HCT116 (cell line): Measurements from ENCODE around the gene AUTS2. TPM values are rescaled to one million over a fixed set of nuclear protein-coding genes. Genes with fewer than 3 reads are reported as not detected.

Source experiments
- ATAC-seq: fragments of 200-7000 bp; cut with Tn5 transposase; 2 replicates; pipeline ENCODE4 v1.9.1; 2020; ENCODE audit warnings: mild to moderate bottlenecking, moderate library complexity
- BruUV-seq: library from RNA; stranded (reverse); fragments of 400-500 nt; replicated peaks from 2 replicates; lab custom pipeline; 2021; lab: Mats Ljungman, UMichigan
- CTCF ChIA-PET: fragments of 300-600 bp; sonication (Branson Sonifier 250); formaldehyde crosslinking; loops from one replicate; lab custom pipeline; 2021; ENCODE audit warnings: antibody characterized with exemption; lab: Charles Lee
- POLR2A ChIA-PET: fragments of 300-600, 350-600 bp; sonication (Branson Sonifier 250); formaldehyde crosslinking; loops from one replicate; lab custom pipeline; 2021; ENCODE audit warnings: antibody characterized with exemption; lab: Charles Lee
- RAD21 ChIA-PET, 2 experiments: fragments of 300-600 bp; sonication (Branson Sonifier 250); formaldehyde crosslinking; loops; one replicate each; lab custom pipeline; 2023; ENCODE audit warnings: low total read pairs in 2 of 2; ENCODE audit not compliant: uncharacterized antibody in 2 of 2, unreplicated experiment in 2 of 2, low non-redundant PET in 1 of 2; lab: Charles Lee
- DNase-seq: peaks from one replicate; pipeline ENCODE4 v3.0.0-alpha.2; 2010; ENCODE audit warnings: low read depth, low spot score
- H2AFZ ChIP-seq: fragments of 200-600 bp; shearing (Covaris generic), sonication (generic); 2 replicates; pipeline ENCODE4 v1.6.1; 2017; ENCODE audit warnings: low read depth, mixed run types, mixed read lengths, antibody characterized with exemption, low read length; ENCODE audit not compliant: poor library complexity, severe bottlenecking
- H3K27ac ChIP-seq: 2 replicates; pipeline ENCODE4 v1.5.1; 2012; ENCODE audit warnings: low read depth, low read length
- H3K27me3 ChIP-seq: fragments of 200-600 bp; sonication (generic); 2 replicates; pipeline ENCODE4 v1.6.1; 2016; ENCODE audit warnings: mixed run types, low read length, mixed read lengths; ENCODE audit not compliant: insufficient read depth
- H3K36me3 ChIP-seq, 2 experiments: fragments of 200-500 bp in 1 of 2; fragments of 200-600 bp in 1 of 2; sonication (Bioruptor generic) in 1 of 2; sonication (generic) in 1 of 2; 2 replicates each; pipeline versions ENCODE4 v1.5.1 to v1.6.1; 2014 to 2016; ENCODE audit warnings: low read length in 2 of 2, inconsistent platforms in 1 of 2, mixed read lengths in 1 of 2, mixed run types in 1 of 2; ENCODE audit not compliant: insufficient read depth in 2 of 2, control insufficient read depth in 1 of 2
- H3K4me1 ChIP-seq, 2 experiments: fragments of 200-600 bp in 1 of 2; sonication (generic) in 1 of 2; 2 replicates each; pipeline versions ENCODE4 v1.5.1 to v1.6.1; 2012 to 2017; ENCODE audit warnings: low read length in 2 of 2, inconsistent platforms in 1 of 2, mild to moderate bottlenecking in 1 of 2, mixed read lengths in 1 of 2, mixed run types in 1 of 2, moderate library complexity in 1 of 2; ENCODE audit not compliant: insufficient read depth in 2 of 2, control insufficient read depth in 1 of 2
- H3K4me2 ChIP-seq: fragments of 200-600 bp; sonication (generic); 2 replicates; pipeline ENCODE4 v1.6.1; 2017; ENCODE audit warnings: mixed run types, low read length, mixed read lengths
- H3K4me3 ChIP-seq, 2 experiments: fragments of 200-600 bp in 1 of 2; sonication (generic) in 1 of 2; replicated peaks in 1 of 2; 2 replicates each; pipeline ENCODE4 v1.5.1; 2011 to 2016; ENCODE audit warnings: low read length in 2 of 2, control low read depth in 1 of 2, low read depth in 1 of 2, mild to moderate bottlenecking in 1 of 2, mixed read lengths in 1 of 2, mixed run types in 1 of 2
- H3K79me2 ChIP-seq: fragments of 200-600 bp; sonication (generic); 2 replicates; pipeline ENCODE4 v1.6.1; 2017; ENCODE audit warnings: mild to moderate bottlenecking, mixed run types, low read length, moderate library complexity, mixed read lengths; ENCODE audit not compliant: insufficient read depth
- H3K9ac ChIP-seq: fragments of 200-600 bp; sonication (generic); 2 replicates; pipeline ENCODE4 v1.6.1; 2016; ENCODE audit warnings: low read length, mixed read lengths
- H3K9me2 ChIP-seq: fragments of 200-600 bp; sonication (generic), shearing (Covaris generic); 2 replicates; pipeline ENCODE4 v1.6.1; 2017; ENCODE audit warnings: mixed run types, mild to moderate bottlenecking, moderate library complexity; ENCODE audit not compliant: insufficient read depth
- H3K9me3 ChIP-seq, 2 experiments: fragments of 200-500 bp in 1 of 2; fragments of 200-600 bp in 1 of 2; sonication (Bioruptor generic) in 1 of 2; sonication (generic) in 1 of 2; 2 replicates each; pipeline ENCODE4 v1.6.1; 2014 to 2017; ENCODE audit warnings: low read length in 2 of 2, mixed read lengths in 2 of 2, inconsistent platforms in 1 of 2, low read depth in 1 of 2, mild to moderate bottlenecking in 1 of 2, mixed run types in 1 of 2, moderate library complexity in 1 of 2; ENCODE audit not compliant: control insufficient read depth in 1 of 2, insufficient read depth in 1 of 2
- H4K20me1 ChIP-seq: fragments of 200-600 bp; sonication (generic), shearing (Covaris generic); 2 replicates; pipeline ENCODE4 v1.6.1; 2017; ENCODE audit warnings: mixed run types, mild to moderate bottlenecking, moderate library complexity; ENCODE audit not compliant: insufficient read depth
- CBX3 ChIP-seq: IDR thresholded peaks from 2 replicates; pipeline ENCODE4 v1.6.1; 2012; ENCODE audit warnings: low read depth
- CEBPB ChIP-seq: IDR thresholded peaks from 2 replicates; pipeline ENCODE4 v1.6.1; 2012; ENCODE audit warnings: low read depth
- CTCF ChIP-seq, 3 experiments: fragments of 200-600 bp in 1 of 3; sonication (generic) in 1 of 3; IDR thresholded peaks in 2 of 3; conservative IDR thresholded peaks in 1 of 3; 2 replicates each; pipeline ENCODE4 v1.5.1; 2012 to 2017; ENCODE audit warnings: low read depth in 2 of 3, low read length in 2 of 3, antibody characterized with exemption in 1 of 3, borderline replicate concordance in 1 of 3, control low read depth in 1 of 3, mild to moderate bottlenecking in 1 of 3, mixed read lengths in 1 of 3, mixed run types in 1 of 3, moderate library complexity in 1 of 3; ENCODE audit not compliant: insufficient read depth in 1 of 3
- EZH2phosphoT487 ChIP-seq: fragments of 200-600 bp; IDR thresholded peaks from 2 replicates; pipeline ENCODE4 v1.6.1; 2018; ENCODE audit warnings: antibody characterized with exemption, borderline replicate concordance
- FOSL1 ChIP-seq: IDR thresholded peaks from 2 replicates; pipeline ENCODE4 v1.6.1; 2012; ENCODE audit warnings: low read depth
- MAX ChIP-seq: IDR thresholded peaks from 2 replicates; pipeline ENCODE4 v1.6.1; 2012
- POLR2A ChIP-seq: IDR thresholded peaks from 2 replicates; pipeline ENCODE4 v1.7.0; 2011; ENCODE audit warnings: borderline replicate concordance; ENCODE audit not compliant: insufficient read depth, insufficient read length; ENCODE audit errors: extremely low read depth
- POLR2AphosphoS5 ChIP-seq: IDR thresholded peaks from 2 replicates; pipeline ENCODE4 v1.6.1; 2011; ENCODE audit warnings: mild to moderate bottlenecking, low read depth, low read length, moderate library complexity
- REST ChIP-seq: IDR thresholded peaks from 2 replicates; pipeline ENCODE4 v1.6.1; 2012; ENCODE audit warnings: low read depth
- SP1 ChIP-seq: IDR thresholded peaks from 2 replicates; pipeline ENCODE4 v1.6.1; 2012; ENCODE audit warnings: low read depth
- SRF ChIP-seq: IDR thresholded peaks from 2 replicates; pipeline ENCODE4 v1.6.1; 2012; ENCODE audit warnings: low read depth
- YY1 ChIP-seq: IDR thresholded peaks from 2 replicates; pipeline ENCODE4 v1.6.1; 2011; ENCODE audit warnings: low read length, low read depth, moderate library complexity, mild to moderate bottlenecking; ENCODE audit not compliant: insufficient replicate concordance; ENCODE audit errors: extremely low read depth
- intact Hi-C: fragments of 100-400 bp; cut with micrococcal nuclease; formaldehyde crosslinking; loops from 2 replicates; pipeline ENCODE4 v1.10.0; 2022
- total RNA-seq: library from RNA; stranded (reverse); gene quantifications from one replicate; pipeline ENCODE4 v1.2.1, GENCODE V29; 2021; ENCODE audit not compliant: unreplicated experiment

Gene AUTS2
- total RNA-seq, 1 experiment from 2014 or later: 0.93 TPM

- H3K4me1 ChIP-seq: no peaks in the 10 kb centered on the region
- no peaks in the 10 kb centered on the region for H4K20me1 ChIP-seq
- ChIA-PET CTCF (no interaction called here), POLR2A (no interaction called here), RAD21 (no interaction called here)
- peaks cover 0 to 30% of the 10 kb centered on the region in 2 experiments; a peak in 2 of 4 replicates for H3K9me3 ChIP-seq
- no peaks in the 10 kb centered on the region for H3K36me3 ChIP-seq
- intact Hi-C loops: no loop called here
- no TSS peak for BruUV-seq
- no peak for TF ChIP-seq CBX3
- no peak for TF ChIP-seq MAX
- TF ChIP-seq SRF: no peak
- no peak for TF ChIP-seq CEBPB
- no peak for TF ChIP-seq FOSL1
- TF ChIP-seq REST: no peak
- no peak for TF ChIP-seq EZH2phosphoT487
- no peak for TF ChIP-seq POLR2AphosphoS5
- TF ChIP-seq YY1: no peak
- TF ChIP-seq SP1: no peak
- TF ChIP-seq CTCF (IDR thresholded peaks at IDR 0.05 in 2 of 3, conservative IDR thresholded peaks at IDR 0.05 in 1 of 3; ENCODE audit: borderline replicate concordance in 1 of 3, insufficient read depth in 1 of 3, low read depth in 2 of 3, low read length in 2 of 3): no peak
- no peak for TF ChIP-seq POLR2A
- no peak overlapping the region for H3K4me2 ChIP-seq
- no peaks in the 10 kb centered on the region for H3K27me3 ChIP-seq
- no peak overlapping the region for H3K4me3 ChIP-seq
- no peaks in the 10 kb centered on the region for H3K79me2 ChIP-seq
- no peaks in the 10 kb centered on the region for H3K9me2 ChIP-seq
- DNase-seq: no peak
- H3K9ac ChIP-seq: no peak overlapping the region
- H2AFZ ChIP-seq: no peak overlapping the region
- no peak for ATAC-seq
- no peak overlapping the region for H3K27ac ChIP-seq
Measured at GRCh38 chr7:70008466-70008865, 410.2 kb downstream of the AUTS2 start.
